Nephron progenitor cell (in vitro differentiated cells): ENCODE data around the gene CNTN1.

Source experiments
- DNase-seq: peaks from one replicate; pipeline ENCODE4 v3.0.0; 2021
- H3K27ac Mint-ChIP-seq: 2 replicates; pipeline ENCODE4 v1.8.0; 2021; ENCODE audit warnings: mild to moderate bottlenecking, moderate library complexity, mixed read lengths
- H3K27me3 Mint-ChIP-seq: 2 replicates; pipeline ENCODE4 v1.8.0; 2021; ENCODE audit warnings: mild to moderate bottlenecking, low read depth, mixed read lengths; ENCODE audit not compliant: poor library complexity
- H3K36me3 Mint-ChIP-seq: 2 replicates; pipeline ENCODE4 v1.8.0; 2021; ENCODE audit warnings: low read depth, mixed read lengths
- H3K4me1 Mint-ChIP-seq: 2 replicates; pipeline ENCODE4 v1.8.0; 2021; ENCODE audit warnings: mixed read lengths
- H3K4me3 Mint-ChIP-seq: 2 replicates; pipeline ENCODE4 v1.8.0; 2021; ENCODE audit warnings: mild to moderate bottlenecking, moderate library complexity, mixed read lengths
- H3K9me3 Mint-ChIP-seq: 2 replicates; pipeline ENCODE4 v1.8.0; 2021; ENCODE audit warnings: mild to moderate bottlenecking, moderate library complexity, mixed read lengths
- CTCF ChIP-seq: fragments of 200-600 bp; sonication (generic); IDR thresholded peaks from 2 replicates; pipeline ENCODE4 v1.5.0; 2021; ENCODE audit warnings: antibody characterized with exemption

CNTN1 gene

GRCh38 chr12:40828593-40828990, 136.4 kb downstream of the CNTN1 start:
- Mint-ChIP-seq H3K36me3 (no peaks in the 10 kb centered on the region), H3K9me3 (no peaks in the 10 kb centered on the region), H3K27me3 (peaks cover 19% of the 10 kb centered on the region), H3K4me3 (no peak overlapping the region), H3K27ac (no peak overlapping the region), H3K4me1 (peaks cover 19% of the 10 kb centered on the region)
- no peak for TF ChIP-seq CTCF
- DNase-seq: no peak

GRCh38 chr12:40829738-40830144, 137.5 kb downstream of the CNTN1 start:
- no peak for DNase-seq
- Mint-ChIP-seq H3K27me3 (peaks cover 19% of the 10 kb centered on the region), H3K36me3 (no peaks in the 10 kb centered on the region), H3K4me3 (no peak overlapping the region), H3K4me1 (peaks cover 19% of the 10 kb centered on the region), H3K9me3 (no peaks in the 10 kb centered on the region), H3K27ac (no peak overlapping the region)
- TF ChIP-seq CTCF: no peak

- Mint-ChIP-seq H3K4me1 (peaks cover 19% of the 10 kb centered on the region), H3K36me3 (no peaks in the 10 kb centered on the region), H3K9me3 (no peaks in the 10 kb centered on the region), H3K27me3 (peaks cover 19% of the 10 kb centered on the region), H3K4me3 (no peak overlapping the region), H3K27ac (no peak overlapping the region)
- DNase-seq: no peak
- no peak for TF ChIP-seq CTCF
These were observed 139.7 kb downstream of the CNTN1 start for GRCh38 chr12:40831916-40832315.

GRCh38 chr12:40832668-40833067, 140.4 kb downstream of the CNTN1 start:
- H3K27me3 Mint-ChIP-seq: peaks cover 16% of the 10 kb centered on the region
- H3K4me3 Mint-ChIP-seq: no peak overlapping the region
- no peak for DNase-seq
- no peak for TF ChIP-seq CTCF
- H3K4me1 Mint-ChIP-seq: peaks cover 18% of the 10 kb centered on the region
- no peaks in the 10 kb centered on the region for H3K9me3 Mint-ChIP-seq
- H3K27ac Mint-ChIP-seq: no peak overlapping the region
- no peaks in the 10 kb centered on the region for H3K36me3 Mint-ChIP-seq

GRCh38 chr12:40833818-40834217, 141.6 kb downstream of the CNTN1 start:
- Mint-ChIP-seq H3K9me3 (peaks cover 5% of the 10 kb centered on the region), H3K4me3 (no peak overlapping the region), H3K27me3 (peaks cover 4% of the 10 kb centered on the region), H3K36me3 (no peaks in the 10 kb centered on the region), H3K4me1 (peaks cover 9% of the 10 kb centered on the region), H3K27ac (no peak overlapping the region)
- no peak for DNase-seq
- no peak for TF ChIP-seq CTCF

GRCh38 chr12:40834321-40834720, 142.1 kb downstream of the CNTN1 start:
- Mint-ChIP-seq H3K27ac (no peak overlapping the region), H3K27me3 (peaks cover 4% of the 10 kb centered on the region), H3K9me3 (peaks cover 5% of the 10 kb centered on the region), H3K4me3 (no peak overlapping the region), H3K4me1 (peaks cover 8% of the 10 kb centered on the region), H3K36me3 (no peaks in the 10 kb centered on the region)
- TF ChIP-seq CTCF: no peak
- DNase-seq: no peak
